GM12892 (cell line): ENCODE measurements around the gene KLRB1. TPM values are rescaled to one million over a fixed set of nuclear protein-coding genes. Genes with fewer than 3 reads are reported as not detected.
A peak's percentile ranks its signal among the peaks of the same experiment; 100 is the strongest.
"Not testable (repeated sequence)": the region's sequence is repeated elsewhere in the genome, so short reads cannot be mapped to it uniquely, and the experiment has no call there.

Source experiments
- DNase-seq: peaks from one replicate; pipeline ENCODE4 v3.0.0; 2011; ENCODE audit not compliant: insufficient read length
- FAIRE-seq: peaks from 2 replicates; lab custom pipeline; 2011; peaks lifted over from hg19 to GRCh38; lab: Jason Lieb, UNC
- POLR2A ChIP-seq: IDR thresholded peaks from 2 replicates; pipeline ENCODE4 v1.6.1; 2011; ENCODE audit warnings: low read depth, low read length, control low read depth
- POLR2AphosphoS5 ChIP-seq: IDR thresholded peaks from 2 replicates; pipeline ENCODE4 v1.6.1; 2011; ENCODE audit warnings: low read depth, low read length, control low read depth
- TAF1 ChIP-seq: IDR thresholded peaks from 2 replicates; pipeline ENCODE4 v1.6.1; 2011; ENCODE audit warnings: low read depth, mild to moderate bottlenecking, control low read depth, low read length, borderline replicate concordance
- polyA plus RNA-seq: library from polyadenylated mRNA; unstranded; fragments of >200 nt; gene quantifications from one replicate; pipeline ENCODE4 v1.2.1, GENCODE V29; 2012; ENCODE audit warnings: missing spikeins, inconsistent platforms; ENCODE audit not compliant: missing spikeins

Gene KLRB1
- polyA plus RNA-seq: 0.78 TPM

DNA sequence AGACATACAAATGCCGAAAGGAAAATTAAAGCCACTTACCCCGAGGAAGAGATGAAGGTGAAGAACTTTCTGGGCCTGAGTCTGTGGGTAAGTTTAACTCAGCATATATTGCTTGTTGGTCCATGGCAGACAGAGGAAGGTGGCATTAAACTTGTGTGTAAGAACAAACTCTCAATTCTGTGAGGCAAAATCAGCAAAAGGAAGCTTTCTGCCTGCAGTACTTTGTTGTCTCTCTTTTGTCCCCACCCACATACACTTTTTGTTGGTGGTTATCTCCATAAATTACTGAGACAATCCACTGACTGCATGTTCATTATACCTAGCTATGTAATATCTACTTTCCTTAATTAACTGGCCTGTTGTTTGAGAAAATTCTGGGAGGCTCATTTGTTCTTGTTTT, at the start of gene KLRB1:
KLRB1 (minus strand) TSS at position 201 of the 400 bp plus-strand sequence; CDS start at position 124, 77 bp downstream.
- DNase-seq (no peak), FAIRE-seq (no peak)
- no peak for TF ChIP-seq POLR2AphosphoS5
- TF ChIP-seq TAF1: no peak
- no peak for TF ChIP-seq POLR2A

DNA sequence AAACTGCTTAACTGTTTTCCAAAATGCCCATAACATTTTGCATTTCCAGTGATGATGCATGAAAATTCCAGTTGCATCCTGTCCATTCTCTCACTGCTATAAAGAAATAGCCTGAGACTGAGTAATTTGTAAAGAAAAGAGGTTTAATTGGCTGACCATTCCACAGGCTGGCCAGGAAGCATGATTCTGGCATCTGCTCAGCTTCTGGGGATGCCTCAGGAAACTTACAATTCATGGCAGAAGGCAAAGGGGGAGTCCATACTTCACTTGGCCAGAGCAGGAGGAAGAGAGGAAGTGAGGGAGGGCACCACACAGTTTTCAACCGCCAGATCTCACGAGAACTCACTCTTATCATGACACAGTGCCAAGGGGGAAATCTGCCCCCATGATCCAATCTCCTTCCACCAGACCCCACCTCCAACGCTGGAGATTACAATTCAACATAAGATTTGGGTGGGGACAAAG, 43.6 kb upstream of the KLRB1 start:
- FAIRE-seq (peak; percentile 98), DNase-seq (no peak)
- TF ChIP-seq TAF1 (no peak; the same call in 1 of the 2 replicates), POLR2AphosphoS5 (0 out of 2 replicates have a peak, but pooled peaks have one; percentile 32), POLR2A (no peak)

- no peak for FAIRE-seq
- no peak for DNase-seq
Measured at GRCh38 chr12:9650151-9650576, 42.4 kb upstream of the KLRB1 start.

GRCh38 chr12:9649532-9649940, 41.8 kb upstream of the KLRB1 start:
- DNase-seq (no peak), FAIRE-seq (peak; percentile 93)
- TF ChIP-seq TAF1 (no peak), POLR2A (peak; percentile 43; the same call in 1 of the 2 replicates), POLR2AphosphoS5 (peak; percentile 65)

More at GRCh38 chr12:9650151-9650576, 42.4 kb upstream of the KLRB1 start:
- TF ChIP-seq POLR2A: no peak; the same call in 1 of the 2 replicates
- TF ChIP-seq POLR2AphosphoS5: no peak; the same call in 1 of the 2 replicates
- TF ChIP-seq TAF1: no peak

GRCh38 chr12:9648701-9649531, 41.2 kb upstream of the KLRB1 start:
- DNase-seq (no peak), FAIRE-seq (no peak)
- no peak for TF ChIP-seq POLR2A

DNA sequence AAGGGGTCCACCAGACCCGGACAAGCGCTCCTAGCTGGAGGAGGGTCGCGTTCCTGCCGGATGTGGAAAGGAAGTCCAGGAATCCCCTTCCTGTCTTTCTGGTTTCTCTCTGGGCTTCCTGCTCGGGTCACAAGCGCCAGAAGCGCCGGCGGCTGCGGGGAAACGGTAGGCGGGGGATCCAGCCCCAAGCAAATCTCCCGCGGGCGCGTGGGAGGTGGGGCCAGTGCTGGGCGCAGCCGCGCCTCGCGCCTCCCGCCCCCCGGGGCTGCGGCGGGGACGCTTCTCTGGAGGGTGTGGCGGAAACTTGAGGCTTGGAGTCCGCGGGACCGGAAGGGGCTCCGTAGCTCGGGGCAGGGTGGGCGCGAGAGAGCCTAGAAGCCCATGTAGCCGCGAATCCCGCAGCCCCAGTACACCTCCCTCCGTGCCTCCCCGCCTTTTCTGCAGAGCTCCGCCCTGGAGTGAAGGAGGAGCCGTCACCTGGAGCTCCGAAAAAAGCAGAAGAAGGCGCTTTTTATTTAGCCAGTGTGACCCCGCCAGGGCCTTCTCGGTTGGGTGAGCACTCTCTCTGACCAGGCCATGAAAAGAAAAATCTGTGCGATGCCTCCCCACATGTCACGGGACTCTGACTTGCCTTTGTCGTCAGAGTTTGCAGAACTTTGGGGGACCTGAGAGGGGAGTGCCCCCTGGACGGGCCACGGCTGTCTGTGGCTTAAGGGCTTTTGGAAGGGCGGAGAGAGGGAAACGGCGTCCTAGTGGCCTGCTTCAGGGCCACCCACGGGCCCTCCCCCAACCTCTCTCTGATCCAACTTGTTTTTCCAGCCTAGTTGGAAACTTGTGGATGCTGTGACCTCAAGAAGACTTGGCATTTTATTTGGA, 40.3 kb upstream of the KLRB1 start:
- TF ChIP-seq POLR2A: peak; percentile 69
- TF ChIP-seq TAF1: peak; percentile 73
- TF ChIP-seq POLR2AphosphoS5: peak; percentile 83
- FAIRE-seq (peak; percentile 97), DNase-seq (peak; percentile 74)

DNA sequence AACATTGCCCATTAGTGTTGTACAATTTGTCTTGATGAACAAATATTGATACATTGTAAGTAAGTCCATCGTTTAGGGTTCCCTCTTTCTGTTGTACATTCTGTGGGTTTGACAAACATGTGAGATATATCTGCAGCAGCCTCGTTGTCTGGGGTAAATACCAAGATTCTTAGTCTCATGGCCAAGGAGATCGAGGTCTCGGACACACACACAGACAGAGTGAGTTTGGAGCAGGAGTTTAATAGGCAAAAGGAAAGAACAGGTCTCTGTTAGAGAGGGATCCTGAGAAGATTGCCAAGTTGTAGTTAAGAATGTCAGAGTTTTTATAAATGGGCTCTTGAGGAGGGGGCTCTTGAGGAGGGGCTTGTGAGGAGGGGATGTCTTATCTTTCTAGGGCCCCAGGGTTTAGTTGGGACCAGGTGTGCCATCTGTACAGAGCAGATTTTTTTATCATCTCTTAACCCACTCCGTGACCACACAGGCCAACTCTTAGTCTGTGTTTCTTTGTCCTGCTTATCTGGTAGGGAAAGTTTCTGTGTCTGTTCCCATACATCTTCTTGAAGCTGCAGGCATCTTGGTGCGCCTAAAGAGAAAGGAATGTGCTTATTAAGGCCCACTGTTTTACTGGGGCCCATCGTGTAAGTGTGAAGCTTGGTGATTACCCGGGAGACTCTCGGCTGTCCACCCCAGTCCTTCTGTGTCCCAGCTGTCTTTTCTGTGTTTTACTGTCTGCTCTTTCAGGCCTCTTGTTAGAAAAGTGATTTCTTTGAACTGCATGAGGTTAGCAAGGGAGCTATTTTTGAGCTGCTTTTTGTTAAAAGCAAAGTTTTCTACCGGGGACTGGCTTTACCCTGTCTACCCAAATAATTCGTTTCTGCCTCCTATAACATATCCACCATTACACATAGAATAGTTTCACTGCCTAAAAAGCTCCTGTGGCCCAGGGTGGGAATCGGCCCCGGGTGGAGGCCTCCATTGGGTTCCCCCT, 39.4 kb upstream of the KLRB1 start:
- TF ChIP-seq POLR2AphosphoS5: peak; percentile 15; the same call in 1 of the 2 replicates
- TF ChIP-seq POLR2A: no peak
- FAIRE-seq (peak; percentile 30), DNase-seq (no peak)

GRCh38 chr12:9644985-9645551, 37.4 kb upstream of the KLRB1 start:
- DNase-seq, FAIRE-seq: not testable (repeated sequence)

GRCh38 chr12:9643266-9643660, 35.5 kb upstream of the KLRB1 start:
- no peak for DNase-seq
- FAIRE-seq: no peak
- TF ChIP-seq TAF1 (no peak), POLR2A (no peak), POLR2AphosphoS5 (no peak)

- FAIRE-seq (peak; percentile 63), DNase-seq (no peak)
- TF ChIP-seq TAF1 (no peak), POLR2A (no peak), POLR2AphosphoS5 (no peak)
Measured at GRCh38 chr12:9642606-9643265, 35.0 kb upstream of the KLRB1 start.
